NB4 (cell line): ENCODE measurements around the gene PNPLA7.

Experiments used
- MYC ChIP-seq: IDR thresholded peaks from 2 replicates; pipeline ENCODE4 v1.6.1; 2011; ENCODE audit warnings: low read depth, low read length
- POLR2A ChIP-seq: IDR thresholded peaks from 2 replicates; pipeline ENCODE4 v1.6.1; 2011; ENCODE audit warnings: mild to moderate bottlenecking; ENCODE audit not compliant: insufficient read length; ENCODE audit errors: extremely low read depth
- TF ChIP-seq, protein P1 (sequence below): IDR thresholded peaks from one replicate; pipeline ENCODE4 v1.5.1; 2012; ENCODE audit warnings: low read depth, low read length
- TF ChIP-seq, protein P2 (sequence below): IDR thresholded peaks from 2 replicates; pipeline ENCODE4 v1.6.1; 2011; ENCODE audit warnings: low read depth, low read length

DNA sequence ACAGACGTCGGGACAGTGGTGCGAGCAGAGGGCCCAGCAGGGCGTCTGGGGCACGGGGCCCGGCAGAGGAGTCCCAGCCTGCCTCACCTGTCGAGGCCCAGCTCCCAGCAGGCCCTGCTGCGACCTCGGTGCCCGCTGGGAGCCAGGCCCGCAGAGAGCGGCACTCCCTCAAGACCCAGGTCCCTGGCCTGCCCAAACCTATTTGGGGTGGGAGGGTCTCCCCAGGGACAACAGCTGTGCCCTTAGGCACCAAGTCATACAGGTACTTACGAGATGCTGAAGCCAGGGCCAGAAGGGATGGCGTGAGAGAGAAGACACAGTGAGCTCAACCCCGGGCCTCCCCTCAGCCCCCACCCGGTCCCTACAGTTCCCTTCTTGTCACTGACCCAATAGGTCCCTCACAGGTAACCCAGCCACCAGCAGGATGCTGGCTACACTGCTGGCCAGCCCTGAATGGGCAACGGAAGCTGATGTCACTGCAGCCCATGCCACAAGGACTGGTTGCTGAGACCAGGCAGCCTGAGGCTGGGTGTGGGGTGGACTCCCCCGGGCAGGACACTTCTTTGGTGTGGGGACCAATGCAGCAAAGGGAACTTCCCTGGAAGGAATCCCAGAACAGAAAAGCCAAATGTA lies 94.7 kb downstream of the PNPLA7 start:
- TF ChIP-seq, protein P1, sequence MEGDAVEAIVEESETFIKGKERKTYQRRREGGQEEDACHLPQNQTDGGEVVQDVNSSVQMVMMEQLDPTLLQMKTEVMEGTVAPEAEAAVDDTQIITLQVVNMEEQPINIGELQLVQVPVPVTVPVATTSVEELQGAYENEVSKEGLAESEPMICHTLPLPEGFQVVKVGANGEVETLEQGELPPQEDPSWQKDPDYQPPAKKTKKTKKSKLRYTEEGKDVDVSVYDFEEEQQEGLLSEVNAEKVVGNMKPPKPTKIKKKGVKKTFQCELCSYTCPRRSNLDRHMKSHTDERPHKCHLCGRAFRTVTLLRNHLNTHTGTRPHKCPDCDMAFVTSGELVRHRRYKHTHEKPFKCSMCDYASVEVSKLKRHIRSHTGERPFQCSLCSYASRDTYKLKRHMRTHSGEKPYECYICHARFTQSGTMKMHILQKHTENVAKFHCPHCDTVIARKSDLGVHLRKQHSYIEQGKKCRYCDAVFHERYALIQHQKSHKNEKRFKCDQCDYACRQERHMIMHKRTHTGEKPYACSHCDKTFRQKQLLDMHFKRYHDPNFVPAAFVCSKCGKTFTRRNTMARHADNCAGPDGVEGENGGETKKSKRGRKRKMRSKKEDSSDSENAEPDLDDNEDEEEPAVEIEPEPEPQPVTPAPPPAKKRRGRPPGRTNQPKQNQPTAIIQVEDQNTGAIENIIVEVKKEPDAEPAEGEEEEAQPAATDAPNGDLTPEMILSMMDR: no peak
- TF ChIP-seq POLR2A (no peak), MYC (no peak)
- TF ChIP-seq, protein P2, sequence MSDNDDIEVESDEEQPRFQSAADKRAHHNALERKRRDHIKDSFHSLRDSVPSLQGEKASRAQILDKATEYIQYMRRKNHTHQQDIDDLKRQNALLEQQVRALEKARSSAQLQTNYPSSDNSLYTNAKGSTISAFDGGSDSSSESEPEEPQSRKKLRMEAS: no peak
